HG02610 (cell line): ENCODE results near the gene UCP3.

ENCODE experiments used
- ATAC-seq: cut with Tn5 transposase; IDR thresholded peaks from one replicate; pipeline ENCODE4 v1.9.1; 2021; ENCODE audit warnings: mild to moderate bottlenecking, moderate library complexity; ENCODE audit not compliant: unreplicated experiment

The UCP3 gene

DNA sequence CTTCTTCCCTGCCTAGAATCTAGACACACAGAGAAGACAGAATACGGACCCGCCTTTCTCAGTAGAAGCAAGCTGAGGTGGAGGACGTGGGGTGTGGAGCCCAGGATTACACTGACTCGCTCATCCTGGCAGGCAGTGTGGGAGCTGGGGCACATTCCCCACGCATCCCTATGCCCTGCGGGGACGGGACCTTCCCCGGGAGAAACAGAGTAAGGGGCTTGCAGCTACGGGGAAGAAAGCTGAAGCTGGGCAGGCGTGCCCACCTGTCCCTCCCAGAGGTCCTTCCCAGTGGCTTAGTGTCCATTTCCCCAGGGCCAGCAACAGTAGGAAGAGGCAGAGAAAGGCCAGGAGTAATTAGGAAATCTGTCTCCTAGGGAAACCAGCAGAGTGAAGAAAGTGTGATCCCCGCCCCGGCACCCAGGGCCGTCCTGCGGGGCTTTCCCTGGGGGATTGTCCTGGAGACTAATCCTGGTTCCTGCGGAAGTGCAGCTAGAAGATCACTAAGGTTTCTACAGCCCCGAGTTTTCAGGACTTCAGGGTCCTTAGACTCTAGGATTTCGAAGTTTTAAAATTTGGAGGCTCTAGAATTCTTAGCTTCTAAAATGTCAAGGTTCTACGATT is 50.3 kb downstream of the UCP3 start:
- ATAC-seq: no peak

DNA sequence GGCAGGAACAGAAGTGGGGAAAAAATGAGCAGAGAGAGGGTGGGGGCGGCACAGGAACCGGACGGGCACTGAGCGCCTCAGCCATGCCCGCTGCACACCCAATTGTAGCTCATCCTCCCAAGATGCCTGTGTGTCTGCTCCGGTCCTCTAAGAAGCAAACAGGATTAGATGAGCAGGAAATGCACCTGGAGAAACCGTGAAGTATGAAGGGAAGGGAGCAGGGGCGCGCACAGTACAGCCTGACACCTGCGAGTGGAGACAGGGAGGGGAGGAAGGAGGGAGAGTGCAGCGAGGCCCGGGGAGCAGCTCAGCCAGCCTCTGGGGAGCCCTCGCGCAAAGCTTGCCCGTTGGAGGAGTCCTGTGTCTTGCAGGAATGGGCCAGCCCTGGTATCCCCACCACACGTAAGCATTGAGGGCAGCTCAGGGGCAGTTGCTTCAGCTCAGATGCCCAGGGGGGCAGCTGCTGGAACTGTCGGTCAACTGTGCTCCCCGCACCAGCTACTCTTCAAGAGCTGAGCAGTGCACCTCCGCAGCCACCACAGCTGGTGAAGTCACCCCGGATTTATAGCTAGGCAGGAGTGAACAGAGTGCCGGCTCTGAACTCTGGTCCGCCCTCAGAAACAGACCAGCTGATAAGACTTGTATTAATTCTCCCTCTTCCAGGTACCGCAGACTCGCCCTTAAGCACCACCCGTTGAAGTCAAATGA is 51.1 kb downstream of the UCP3 start:
- ATAC-seq: no peak

GRCh38 chr11:73956876-73957653 is 51.8 kb downstream of the UCP3 start:
- no peak for ATAC-seq

DNA sequence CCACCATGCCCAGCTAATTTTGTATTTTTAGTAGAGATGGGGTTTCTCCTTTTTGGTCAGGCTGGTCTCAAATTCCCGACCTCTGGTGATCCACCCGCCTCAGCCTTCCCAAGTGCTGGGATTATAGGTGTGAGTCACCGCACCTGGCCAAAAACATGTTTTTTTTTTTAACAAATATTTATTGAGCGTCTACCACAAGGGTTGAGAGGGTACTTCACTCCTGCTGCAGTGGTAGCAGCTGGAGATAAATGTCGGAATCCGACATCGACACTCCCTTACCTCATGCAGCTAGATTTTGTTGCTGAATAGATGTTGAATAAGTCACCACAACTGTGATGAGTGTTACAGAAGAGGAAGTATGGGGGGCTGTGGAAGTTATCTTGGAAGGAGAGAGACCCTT is 57.1 kb downstream of the UCP3 start:
- ATAC-seq: no peak

GRCh38 chr11:73950869-73951710 is 57.8 kb downstream of the UCP3 start, which contains the start of gene DNAJB13:
Gene DNAJB13 (plus strand): TSS chr11:73951026. CDS start chr11:73951070, 44 bp downstream.
- ATAC-seq: peak; percentile 79
